HG02759 (cell line): ENCODE results near the gene KRTAP12-3.
"Not testable (repeated sequence)": the region's sequence is repeated elsewhere in the genome, so short reads cannot be mapped to it uniquely, and the experiment has no call there.

ENCODE experiments used
- ATAC-seq: cut with Tn5 transposase; IDR thresholded peaks from one replicate; pipeline ENCODE4 v1.9.1; 2021; ENCODE audit warnings: mild to moderate bottlenecking, moderate library complexity; ENCODE audit not compliant: unreplicated experiment

KRTAP12-3 gene

GRCh38 chr21:44650265-44650972 is 7.3 kb upstream of the KRTAP12-3 start:
- no peak for ATAC-seq

- no peak for ATAC-seq
These were observed 6.6 kb upstream of the KRTAP12-3 start for GRCh38 chr21:44650973-44651675.

GRCh38 chr21:44653123-44653522 is 4.6 kb upstream of the KRTAP12-3 start:
- no peak for ATAC-seq

GRCh38 chr21:44653656-44654575 is 3.8 kb upstream of the KRTAP12-3 start:
- ATAC-seq = no peak

- ATAC-seq = no peak
These were observed 3.1 kb upstream of the KRTAP12-3 start, which contains the start of gene KRTAP12-4 for GRCh38 chr21:44654576-44655175. Gene KRTAP12-4, minus strand, starts transcription at chr21:44654659. Its CDS starts 45 bp downstream, at chr21:44654614.

- no peak for ATAC-seq
These were observed 864 bp upstream of the KRTAP12-3 start for GRCh38 chr21:44656868-44657267.

- no peak for ATAC-seq
These were observed 794 bp downstream of the KRTAP12-3 start for GRCh38 chr21:44658541-44658910.

- no peak for ATAC-seq
These were observed 1.3 kb downstream of the KRTAP12-3 start for GRCh38 chr21:44658913-44659595.

GRCh38 chr21:44661567-44661966 is 3.8 kb downstream of the KRTAP12-3 start:
- ATAC-seq = not testable (repeated sequence)

- no peak for ATAC-seq
These were observed 7.0 kb downstream of the KRTAP12-3 start for GRCh38 chr21:44664691-44665090.

- no peak for ATAC-seq
These were observed 8.9 kb downstream of the KRTAP12-3 start, which contains the start of gene KRTAP12-2 for GRCh38 chr21:44666401-44667320. Gene KRTAP12-2, minus strand, starts transcription at chr21:44666927. Its CDS starts 41 bp downstream, at chr21:44666886.

GRCh38 chr21:44667612-44668011 is 9.9 kb downstream of the KRTAP12-3 start:
- ATAC-seq = no peak

GRCh38 chr21:44670642-44671432 is 13.1 kb downstream of the KRTAP12-3 start:
- no peak for ATAC-seq

- no peak for ATAC-seq
These were observed 14.2 kb downstream of the KRTAP12-3 start for GRCh38 chr21:44671911-44672310.

GRCh38 chr21:44677881-44678280 is 20.1 kb downstream of the KRTAP12-3 start:
- no peak for ATAC-seq

GRCh38 chr21:44681152-44681551 is 23.4 kb downstream of the KRTAP12-3 start:
- ATAC-seq = no peak

- no peak for ATAC-seq
These were observed 24.3 kb downstream of the KRTAP12-3 start, which contains the start of gene KRTAP12-1 for GRCh38 chr21:44681861-44682579. Gene KRTAP12-1, minus strand, starts transcription at chr21:44682163. Its CDS starts 40 bp downstream, at chr21:44682123.
